Stimulated activated CD4-positive, alpha-beta T cell treated with anti-CD3 and anti-CD28 coated beads, Interleukin-15, amount 100 ng/mL, for 24 hours (primary cell): ENCODE data around the gene GADL1.

Source experiments
- DNase-seq: peaks from one replicate; pipeline ENCODE4 v3.0.0-alpha.2; 2020

GADL1 gene

GRCh38 chr3:30894521-30895251 lies at the start of gene GADL1:
Gene GADL1 (minus strand): TSS chr3:30894661. CDS start chr3:30894614, 47 bp downstream.
- DNase-seq, result peak; percentile 40

GRCh38 chr3:30944124-30944523 lies 49.7 kb upstream of the GADL1 start:
- no peak for DNase-seq

GRCh38 chr3:30943206-30943605 lies 48.7 kb upstream of the GADL1 start:
- DNase-seq, result no peak

- DNase-seq, result no peak
Observed at GRCh38 chr3:30941342-30941741, 46.9 kb upstream of the GADL1 start.

- no peak for DNase-seq
Observed at GRCh38 chr3:30940740-30941139, 46.3 kb upstream of the GADL1 start.

GRCh38 chr3:30934208-30934550 lies 39.7 kb upstream of the GADL1 start:
- no peak for DNase-seq

GRCh38 chr3:30933478-30934207 lies 39.2 kb upstream of the GADL1 start:
- DNase-seq, result no peak

GRCh38 chr3:30932513-30933098 lies 38.1 kb upstream of the GADL1 start:
- DNase-seq, result no peak

- DNase-seq, result no peak
Observed at GRCh38 chr3:30924763-30925162, 30.3 kb upstream of the GADL1 start.

- no peak for DNase-seq
Observed at GRCh38 chr3:30919564-30919963, 25.1 kb upstream of the GADL1 start.

- no peak for DNase-seq
Observed at GRCh38 chr3:30918761-30919160, 24.3 kb upstream of the GADL1 start.

GRCh38 chr3:30915782-30916181 lies 21.3 kb upstream of the GADL1 start:
- no peak for DNase-seq

- DNase-seq, result no peak
Observed at GRCh38 chr3:30914696-30915095, 20.2 kb upstream of the GADL1 start.

GRCh38 chr3:30913176-30913575 lies 18.7 kb upstream of the GADL1 start:
- no peak for DNase-seq

GRCh38 chr3:30912301-30912700 lies 17.8 kb upstream of the GADL1 start:
- no peak for DNase-seq

- DNase-seq, result no peak
Observed at GRCh38 chr3:30908456-30909037, 14.1 kb upstream of the GADL1 start.

GRCh38 chr3:30904996-30905395 lies 10.5 kb upstream of the GADL1 start:
- no peak for DNase-seq

- no peak for DNase-seq
Observed at GRCh38 chr3:30895329-30895728, 868 bp upstream of the GADL1 start.

GRCh38 chr3:30893678-30894325 lies 659 bp downstream of the GADL1 start:
- DNase-seq, result no peak

GRCh38 chr3:30890907-30891306 lies 3.6 kb downstream of the GADL1 start:
- no peak for DNase-seq

GRCh38 chr3:30886888-30887287 lies 7.6 kb downstream of the GADL1 start:
- DNase-seq, result no peak

- no peak for DNase-seq
Observed at GRCh38 chr3:30878862-30879261, 15.6 kb downstream of the GADL1 start.

GRCh38 chr3:30875505-30875904 lies 19.0 kb downstream of the GADL1 start:
- DNase-seq, result no peak
